ENCODE results near the gene ELOVL2. TPM values are rescaled to one million over a fixed set of nuclear protein-coding genes. Genes with fewer than 3 reads are reported as not detected.

ELOVL2 gene
- polyA plus RNA-seq, 1 experiment, result 2.9 TPM

GRCh38 chr6:11065436-11066202 lies 21.5 kb upstream of the ELOVL2 start:
- ChIA-PET POLR2A (no interaction called here), CTCF (interaction anchor here (0.8 to 7.3 kb wide), 7 partner anchors 10 to 430 kb away, joined by 3 to 67 read pairs (median 7); partner anchors contain the start of genes ELOVL2 and SYCP2L)
- no peak overlapping the region for H3K27ac ChIP-seq (ENCODE audit: low read depth, low read length)
- H3K4me3 ChIP-seq (ENCODE audit: low read depth, low read length), result no peak overlapping the region
- H3K27me3 ChIP-seq (ENCODE audit: control insufficient read depth, insufficient read depth, low read length), result peaks cover 9% of the 10 kb centered on the region
- no peaks in the 10 kb centered on the region for H3K9me3 ChIP-seq (ENCODE audit: control insufficient read depth, insufficient read depth, low read length)
- no peak for DNase-seq (ENCODE audit: low read depth, low spot score)
- no peak for TF ChIP-seq CTCF (IDR thresholded peaks at IDR 0.05; ENCODE audit: low read depth, low read length)

DNA sequence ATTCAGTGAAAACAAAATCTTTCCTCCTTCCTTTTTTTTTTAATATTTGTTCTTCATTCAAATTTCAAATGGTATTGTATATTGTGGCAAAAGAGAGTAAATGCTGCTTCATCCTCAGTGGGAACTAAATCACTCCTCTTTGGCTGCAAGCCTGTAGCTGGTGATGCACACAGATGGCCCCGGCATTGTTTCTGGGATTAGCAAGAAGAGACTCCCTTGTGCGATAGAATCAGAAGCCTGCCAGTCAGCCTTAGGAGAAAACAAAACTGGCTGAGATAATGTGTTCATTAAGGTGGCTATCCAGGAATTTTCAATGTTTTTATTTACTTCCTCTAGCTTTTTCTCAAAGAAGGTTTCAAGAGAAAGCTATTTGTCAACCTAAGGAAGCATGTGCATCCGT lies 20.7 kb upstream of the ELOVL2 start:
- no peak for DNase-seq (ENCODE audit: low read depth, low spot score)
- no peaks in the 10 kb centered on the region for H3K9me3 ChIP-seq (ENCODE audit: control insufficient read depth, insufficient read depth, low read length)
- H3K27ac ChIP-seq (ENCODE audit: low read depth, low read length), result no peak overlapping the region
- ChIA-PET POLR2A (no interaction called here), CTCF (interaction anchor here (1.0 to 7.3 kb wide), 4 partner anchors 110 to 431 kb away, joined by 3 to 67 read pairs (median 18); no protein-coding TSS in a partner anchor)
- H3K27me3 ChIP-seq (ENCODE audit: control insufficient read depth, insufficient read depth, low read length), result peaks cover 9% of the 10 kb centered on the region
- H3K4me3 ChIP-seq (ENCODE audit: low read depth, low read length), result no peak overlapping the region
- no peak for TF ChIP-seq CTCF (IDR thresholded peaks at IDR 0.05; ENCODE audit: low read depth, low read length)

DNA sequence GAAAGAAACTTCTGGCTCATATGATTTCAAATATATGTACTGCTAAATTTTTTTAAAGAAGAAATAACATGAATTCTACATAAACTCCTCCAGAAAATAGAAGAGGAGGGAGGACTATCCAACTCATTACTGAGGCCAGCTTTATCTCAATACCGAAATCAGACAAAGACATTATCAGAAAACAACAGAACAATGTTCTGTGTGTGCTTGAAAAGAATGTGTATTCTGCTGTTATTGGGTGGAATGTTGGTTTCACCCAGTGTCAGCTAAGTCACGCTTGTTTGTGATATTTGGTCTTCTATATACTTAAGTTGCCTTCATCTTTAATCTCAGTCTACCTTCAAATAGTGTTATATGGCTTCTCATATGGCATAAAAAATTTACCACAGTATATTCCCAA lies 18.6 kb upstream of the ELOVL2 start:
- ChIA-PET CTCF (interaction anchor here (1.6 to 7.3 kb wide), 3 partner anchors 108 to 433 kb away, joined by 6 to 67 read pairs (median 8); no protein-coding TSS in a partner anchor), POLR2A (no interaction called here)
- H3K4me3 ChIP-seq (ENCODE audit: low read depth, low read length), result no peak overlapping the region
- DNase-seq (ENCODE audit: low read depth, low spot score), result no peak
- H3K27ac ChIP-seq (ENCODE audit: low read depth, low read length), result no peak overlapping the region
- TF ChIP-seq CTCF (IDR thresholded peaks at IDR 0.05; ENCODE audit: low read depth, low read length), result no peak
- peaks cover 8% of the 10 kb centered on the region for H3K27me3 ChIP-seq (ENCODE audit: control insufficient read depth, insufficient read depth, low read length)
- no peaks in the 10 kb centered on the region for H3K9me3 ChIP-seq (ENCODE audit: control insufficient read depth, insufficient read depth, low read length)

DNA sequence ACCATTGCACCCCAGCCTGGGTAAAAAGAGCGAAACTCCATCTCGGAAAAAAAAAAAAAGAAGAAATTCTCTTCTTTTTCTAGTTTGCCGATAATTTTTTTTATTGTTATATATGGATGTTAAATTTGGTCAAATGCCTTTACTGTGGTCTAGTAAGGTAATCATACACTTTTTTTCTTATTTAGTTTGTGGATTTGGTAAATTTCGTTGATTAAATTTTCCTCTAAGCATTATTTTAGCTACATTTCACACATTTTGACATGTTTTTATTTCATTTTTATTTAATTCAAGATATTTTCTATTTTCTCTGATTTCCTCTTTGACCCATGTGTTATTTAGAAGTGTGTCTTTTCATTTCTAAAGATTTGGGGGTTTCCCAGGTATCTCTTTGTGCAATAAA lies 18.0 kb upstream of the ELOVL2 start:
- TF ChIP-seq CTCF (IDR thresholded peaks at IDR 0.05; ENCODE audit: low read depth, low read length), result no peak
- CTCF ChIA-PET, result interaction anchor here (0.7 to 7.3 kb wide), 4 partner anchors 108 to 887 kb away, joined by 3 to 67 read pairs (median 7); no protein-coding TSS in a partner anchor

DNA sequence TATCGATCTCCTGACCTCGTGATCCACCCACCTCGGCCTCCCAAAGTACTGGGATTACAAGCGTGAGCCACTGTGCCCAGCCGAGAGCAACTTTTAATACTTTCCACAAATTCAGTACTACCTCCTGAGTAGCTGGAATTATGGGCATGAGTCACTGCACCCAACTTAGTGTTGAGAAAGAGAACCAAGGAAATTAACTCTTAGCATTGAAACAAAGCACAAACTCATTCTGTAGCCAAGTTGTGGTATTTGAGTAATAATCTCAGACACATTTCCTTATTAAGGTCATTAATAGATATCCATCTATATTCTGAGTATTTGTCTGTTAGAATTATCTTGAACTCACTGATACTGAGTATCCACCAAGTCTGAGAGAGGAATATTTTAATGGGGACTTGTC lies 14.3 kb upstream of the ELOVL2 start:
- H3K9me3 ChIP-seq (ENCODE audit: control insufficient read depth, insufficient read depth, low read length), result no peaks in the 10 kb centered on the region
- DNase-seq (ENCODE audit: low read depth, low spot score), result no peak
- TF ChIP-seq CTCF (IDR thresholded peaks at IDR 0.05; ENCODE audit: low read depth, low read length), result no peak
- H3K27me3 ChIP-seq (ENCODE audit: control insufficient read depth, insufficient read depth, low read length), result no peaks in the 10 kb centered on the region
- CTCF ChIA-PET, result no interaction called here
- POLR2A ChIA-PET, result no interaction called here
- H3K27ac ChIP-seq (ENCODE audit: low read depth, low read length), result no peak overlapping the region
- no peak overlapping the region for H3K4me3 ChIP-seq (ENCODE audit: low read depth, low read length)

More for the DNA sequence above, 18.0 kb upstream of the ELOVL2 start:
- no peak overlapping the region for H3K4me3 ChIP-seq (ENCODE audit: low read depth, low read length)
- no peaks in the 10 kb centered on the region for H3K9me3 ChIP-seq (ENCODE audit: control insufficient read depth, insufficient read depth, low read length)
- DNase-seq (ENCODE audit: low read depth, low spot score), result no peak
- no peak overlapping the region for H3K27ac ChIP-seq (ENCODE audit: low read depth, low read length)
- H3K27me3 ChIP-seq (ENCODE audit: control insufficient read depth, insufficient read depth, low read length), result peaks cover 2% of the 10 kb centered on the region
- POLR2A ChIA-PET, result no interaction called here

All from AG04450 (cell line).